NCI-H1694 treated with DMSO at 0.1 percent for 48 hours (cell line): ENCODE results near the gene HAUS7.

Experiments used
- DNase-seq: peaks from one replicate; lab custom pipeline; 2025; lab: John Stamatoyannopoulos, UW

The HAUS7 gene

GRCh38 chrX:153499341-153499740, 29.0 kb upstream of the HAUS7 start:
- no peak for DNase-seq

GRCh38 chrX:153498453-153498852, 28.1 kb upstream of the HAUS7 start:
- DNase-seq, result no peak

- no peak for DNase-seq
Measured at GRCh38 chrX:153496590-153496959, 26.2 kb upstream of the HAUS7 start.

GRCh38 chrX:153495903-153496589, 25.7 kb upstream of the HAUS7 start:
- DNase-seq, result no peak

GRCh38 chrX:153495362-153495751, 25.0 kb upstream of the HAUS7 start:
- DNase-seq, result peak; percentile 54

DNA sequence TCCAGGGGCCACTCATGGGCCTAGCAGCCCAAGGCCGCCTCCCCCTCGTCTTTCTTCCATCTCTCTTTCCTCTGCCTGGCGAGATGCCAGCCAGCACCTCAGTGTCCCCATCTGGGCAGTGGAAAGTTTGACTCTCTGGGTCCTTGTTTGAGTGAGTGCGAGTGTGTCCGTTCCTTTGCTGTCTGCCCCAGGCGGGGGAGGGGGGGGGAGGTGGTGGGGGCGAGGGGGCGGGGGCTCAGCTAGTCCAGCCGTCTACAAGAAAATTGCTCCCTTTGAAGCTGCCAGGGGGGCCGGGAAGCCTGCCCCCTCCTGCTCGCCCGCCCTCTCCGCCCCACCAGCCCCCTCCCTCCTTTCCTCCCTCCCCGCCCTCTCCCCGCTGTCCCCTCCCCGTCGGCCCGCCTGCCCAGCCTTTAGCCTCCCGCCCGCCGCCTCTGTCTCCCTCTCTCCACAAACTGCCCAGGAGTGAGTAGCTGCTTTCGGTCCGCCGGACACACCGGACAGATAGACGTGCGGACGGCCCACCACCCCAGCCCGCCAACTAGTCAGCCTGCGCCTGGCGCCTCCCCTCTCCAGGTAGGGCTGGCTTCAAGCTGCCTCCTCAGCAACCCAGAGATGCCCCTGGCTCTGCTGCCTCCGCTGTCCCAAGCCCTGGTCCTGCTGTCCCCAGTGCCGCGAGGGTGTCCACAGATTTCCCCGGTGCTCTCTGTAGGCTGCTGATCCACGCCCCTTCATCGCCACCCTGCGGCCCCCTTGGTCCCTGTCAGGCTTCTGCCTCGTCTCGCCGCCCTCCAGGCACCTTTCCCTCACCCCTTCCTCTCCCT, 24.4 kb upstream of the HAUS7 start, which contains the start of gene BGN:
TSS of gene BGN (plus strand) at position 440 of the 821 bp plus-strand sequence. CDS start 9,652 bp downstream, outside the sequence.
- DNase-seq, result peak; percentile 56

GRCh38 chrX:153494061-153494460, 23.7 kb upstream of the HAUS7 start:
- DNase-seq, result no peak

- DNase-seq, result no peak
Measured at GRCh38 chrX:153493085-153493484, 22.7 kb upstream of the HAUS7 start.

DNA sequence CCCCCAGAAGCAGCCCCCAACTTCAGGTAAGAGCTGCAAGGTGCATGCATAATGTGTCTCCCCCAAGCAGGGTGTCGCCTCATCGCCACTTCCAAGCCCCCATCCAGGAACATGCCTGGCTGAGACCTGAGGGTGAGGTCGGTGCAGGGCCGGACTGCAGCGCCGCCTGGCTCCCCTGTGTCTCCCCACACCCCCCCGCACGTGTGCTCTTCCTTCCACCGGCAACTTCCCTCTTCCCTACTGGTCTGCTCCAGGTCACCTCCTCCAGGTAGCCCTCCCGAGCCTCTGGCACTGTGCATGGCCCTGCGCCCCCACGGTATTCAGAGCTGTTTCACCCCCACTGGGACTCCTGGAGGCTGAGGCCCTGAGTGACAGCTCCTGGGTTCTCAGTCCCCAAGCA, 22.2 kb upstream of the HAUS7 start:
- no peak for DNase-seq

GRCh38 chrX:153491918-153492317, 21.5 kb upstream of the HAUS7 start:
- no peak for DNase-seq

DNA sequence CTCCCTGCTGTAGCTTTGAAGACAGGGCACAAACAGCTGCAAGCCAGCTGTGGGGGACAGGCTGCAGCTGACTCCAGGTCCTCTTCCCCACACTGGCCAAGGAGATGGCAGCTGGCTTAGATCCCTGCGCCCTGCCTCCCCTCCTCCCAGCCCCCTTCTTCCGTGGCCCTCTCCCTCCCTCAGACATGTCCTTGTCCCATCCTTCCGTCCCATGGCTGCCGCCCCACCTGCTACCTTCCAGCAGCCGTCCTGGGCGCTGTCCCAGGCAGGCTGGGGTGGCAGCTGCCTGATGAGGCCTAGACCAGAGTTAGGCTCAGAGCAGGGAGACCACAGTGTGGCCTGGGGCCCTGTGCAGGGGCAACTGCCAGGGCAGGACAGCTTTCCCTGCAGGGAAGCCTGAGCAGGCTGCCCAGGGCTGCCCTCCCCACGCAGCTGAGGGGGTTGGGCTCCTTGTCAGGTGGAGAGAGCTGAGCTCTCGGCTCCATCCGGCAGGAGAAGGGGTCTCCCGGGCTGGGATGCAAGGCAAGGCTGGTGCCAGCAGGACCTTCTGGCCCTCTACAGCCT, 21.1 kb upstream of the HAUS7 start:
- DNase-seq, result no peak

DNA sequence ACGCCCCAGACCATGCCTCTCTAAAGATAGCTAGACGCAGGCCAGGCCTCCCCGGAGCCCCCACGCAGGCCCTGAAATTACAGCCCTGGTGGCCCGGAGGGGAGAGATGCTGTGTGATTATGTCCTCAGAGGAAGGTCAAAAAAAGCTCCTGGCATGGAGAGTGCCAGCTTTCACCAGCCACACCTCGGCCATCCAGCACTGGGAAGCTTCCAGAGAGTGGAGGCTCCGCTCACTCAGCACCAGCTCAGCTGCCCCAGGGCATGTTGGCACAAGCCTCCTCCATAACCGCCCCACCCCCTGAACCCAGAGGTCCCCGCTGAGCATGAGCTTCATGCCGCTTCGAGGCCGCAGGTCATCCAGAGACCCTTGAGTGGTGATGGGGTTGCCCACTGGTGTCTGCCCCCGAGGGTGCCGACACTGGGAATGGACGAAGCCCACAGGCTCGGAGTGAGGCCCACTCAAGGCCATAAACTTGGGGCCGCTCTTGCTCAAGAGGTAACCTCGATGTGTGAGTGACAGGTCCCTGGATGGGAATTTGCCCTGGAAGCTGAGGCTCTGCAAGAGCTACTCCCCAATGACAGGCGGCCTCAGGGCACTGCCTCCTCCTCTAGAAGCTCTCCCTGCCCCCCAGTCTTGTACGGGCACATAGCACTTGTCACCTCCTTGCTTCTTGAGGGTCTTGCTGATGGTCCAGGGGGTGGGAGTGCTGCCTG, 20.0 kb upstream of the HAUS7 start:
- no peak for DNase-seq

- DNase-seq, result no peak
Measured at GRCh38 chrX:153488231-153488914, 18.0 kb upstream of the HAUS7 start.

DNA sequence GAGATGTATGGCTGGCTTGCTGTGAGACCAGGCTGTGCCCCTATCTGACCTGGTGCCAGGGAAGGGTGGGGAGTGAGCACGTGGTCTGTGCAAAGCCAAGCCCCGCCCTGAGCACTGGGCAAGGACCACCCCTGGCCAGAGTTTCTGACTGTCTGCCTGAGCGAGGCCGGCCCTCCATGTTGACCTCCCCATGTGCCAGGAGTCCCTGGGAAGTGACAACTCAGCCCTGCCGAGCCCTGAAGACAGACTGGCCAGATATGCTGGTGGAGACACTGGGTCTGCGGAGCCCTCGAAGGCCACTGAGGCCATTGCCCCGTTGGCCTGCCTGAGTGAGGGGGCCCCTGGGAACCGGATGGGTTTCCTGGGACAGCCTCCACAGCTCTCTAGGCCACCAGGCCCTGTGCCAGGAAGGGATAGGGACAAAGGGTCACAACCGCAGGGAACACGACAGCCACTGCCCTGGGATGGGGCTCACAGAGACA, 17.3 kb upstream of the HAUS7 start:
- no peak for DNase-seq

DNA sequence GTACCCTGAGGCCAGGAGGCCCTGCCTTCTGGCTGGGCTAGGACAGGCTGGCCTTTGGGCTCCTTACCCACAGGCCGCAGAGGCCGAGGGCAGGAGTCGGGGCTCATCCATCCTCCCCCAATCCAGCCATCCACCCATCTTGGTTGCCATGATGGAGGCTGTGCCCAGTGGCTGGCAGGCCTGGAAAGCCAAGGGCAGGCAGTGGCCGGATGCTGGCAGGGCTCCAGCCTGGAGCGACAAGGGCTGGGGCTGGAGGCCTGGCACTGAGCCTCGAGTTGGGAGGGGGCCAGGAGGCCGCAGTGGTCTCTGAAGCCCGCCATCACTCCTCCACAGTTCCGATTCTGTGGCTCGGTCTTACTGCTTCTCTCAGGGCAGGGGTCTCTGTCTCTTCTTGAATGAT, 15.8 kb upstream of the HAUS7 start:
- no peak for DNase-seq

GRCh38 chrX:153485396-153486080, 15.2 kb upstream of the HAUS7 start:
- DNase-seq, result no peak

GRCh38 chrX:153482376-153483015, 12.1 kb upstream of the HAUS7 start:
- DNase-seq, result no peak

DNA sequence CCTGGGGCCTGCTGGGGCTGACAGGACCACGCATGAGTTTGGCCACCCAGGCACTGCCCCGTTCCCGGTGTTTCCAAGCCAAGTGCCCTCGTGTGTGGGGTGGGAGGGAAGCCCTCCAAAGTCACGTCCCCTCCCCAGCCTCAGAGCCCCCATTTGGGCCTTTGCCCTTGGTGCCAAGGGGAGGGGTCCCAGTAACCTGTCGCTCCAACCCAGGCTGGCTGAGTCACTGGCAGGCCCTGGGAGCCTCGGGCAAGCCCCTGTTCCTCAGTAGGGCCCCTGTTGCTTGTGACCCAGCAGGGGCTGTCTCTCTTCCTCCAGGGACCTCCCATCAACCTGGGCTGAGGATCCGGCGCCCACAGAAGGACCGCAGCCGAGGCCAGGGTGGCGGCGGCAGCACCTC, 10.7 kb upstream of the HAUS7 start:
- DNase-seq, result no peak

DNA sequence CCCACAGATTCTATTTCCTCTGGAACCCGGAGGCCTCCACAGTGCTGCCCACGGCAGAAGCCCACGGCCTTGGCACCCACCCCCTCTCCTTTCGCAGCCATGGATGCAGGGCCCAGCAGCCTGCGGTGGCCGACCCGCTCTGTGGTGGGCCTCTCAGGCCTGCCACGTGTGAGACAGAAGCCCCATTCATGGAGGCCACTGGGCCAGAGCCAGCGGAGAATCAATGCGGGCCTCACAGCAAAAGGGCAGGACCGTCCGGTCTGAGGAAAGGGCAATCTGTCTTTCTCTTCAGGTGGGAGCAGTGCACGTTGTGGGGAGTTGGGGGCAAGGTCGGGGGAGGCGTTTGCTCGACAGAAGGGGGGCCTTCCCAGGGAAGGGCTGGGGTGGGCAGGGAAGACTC, 8.4 kb upstream of the HAUS7 start:
- no peak for DNase-seq

DNA sequence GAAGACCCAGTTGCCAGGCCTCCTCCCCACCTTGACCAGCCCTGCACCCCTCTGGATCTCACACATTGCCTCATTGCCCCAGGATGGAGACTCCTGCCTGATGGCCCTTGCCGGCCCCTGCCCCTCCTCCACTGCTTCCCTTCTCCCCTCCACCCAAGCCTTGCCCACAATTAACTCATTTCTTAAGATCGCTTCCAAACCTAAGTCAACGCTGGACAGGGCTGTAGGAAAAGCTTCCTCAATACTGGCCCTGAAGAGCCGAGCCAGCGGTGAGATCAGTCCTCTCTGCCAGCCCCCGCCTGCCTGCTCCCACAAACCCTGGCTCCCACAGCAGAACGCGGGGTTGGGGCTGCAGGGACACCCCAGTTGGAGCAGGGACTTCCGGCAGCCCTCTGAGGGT, 7.5 kb upstream of the HAUS7 start:
- no peak for DNase-seq
